HFF-Myc (cell line): ENCODE measurements around the gene P2RY12.

ENCODE experiments used
- DNase-seq: peaks from one replicate; pipeline ENCODE4 v3.0.0-alpha.2; 2011; ENCODE audit warnings: low read depth; ENCODE audit errors: extremely low read depth
- H3K4me3 ChIP-seq: replicated peaks from 2 replicates; pipeline ENCODE4 v1.5.1; 2011; ENCODE audit warnings: low read depth, mild to moderate bottlenecking, control low read depth, low read length
- CTCF ChIP-seq: IDR thresholded peaks from 2 replicates; pipeline ENCODE4 v1.5.1; 2012; ENCODE audit warnings: mild to moderate bottlenecking, low read depth, low read length, control low read depth; ENCODE audit errors: missing control alignments

Gene P2RY12

DNA sequence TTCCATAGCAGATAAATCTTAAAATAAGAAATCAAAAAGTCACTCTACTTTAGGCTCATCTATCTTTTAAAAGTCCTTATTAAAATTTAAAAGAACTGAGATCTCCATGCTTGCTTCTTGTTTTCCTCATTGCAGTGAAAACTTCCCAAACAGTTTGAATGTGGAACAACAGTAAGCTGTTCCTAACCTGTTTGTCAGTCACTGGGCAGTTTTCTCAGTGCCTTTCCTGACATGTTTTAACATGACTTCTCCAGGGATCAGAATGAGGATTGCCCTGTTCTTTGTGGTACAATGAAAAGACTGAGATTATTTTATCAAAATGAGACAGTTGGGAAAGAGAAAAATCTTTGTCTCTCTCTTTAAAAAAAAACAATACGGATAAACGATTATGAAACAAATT is 68.7 kb downstream of the P2RY12 start:
- H3K4me3 ChIP-seq, result no peak overlapping the region
- TF ChIP-seq CTCF, result no peak
- DNase-seq, result no peak

GRCh38 chr3:151315136-151315535 is 69.4 kb downstream of the P2RY12 start:
- no peak overlapping the region for H3K4me3 ChIP-seq
- no peak for TF ChIP-seq CTCF
- DNase-seq, result no peak

- no peak overlapping the region for H3K4me3 ChIP-seq
- no peak for TF ChIP-seq CTCF
- DNase-seq, result no peak
These were observed 70.0 kb downstream of the P2RY12 start for GRCh38 chr3:151314593-151314992.

DNA sequence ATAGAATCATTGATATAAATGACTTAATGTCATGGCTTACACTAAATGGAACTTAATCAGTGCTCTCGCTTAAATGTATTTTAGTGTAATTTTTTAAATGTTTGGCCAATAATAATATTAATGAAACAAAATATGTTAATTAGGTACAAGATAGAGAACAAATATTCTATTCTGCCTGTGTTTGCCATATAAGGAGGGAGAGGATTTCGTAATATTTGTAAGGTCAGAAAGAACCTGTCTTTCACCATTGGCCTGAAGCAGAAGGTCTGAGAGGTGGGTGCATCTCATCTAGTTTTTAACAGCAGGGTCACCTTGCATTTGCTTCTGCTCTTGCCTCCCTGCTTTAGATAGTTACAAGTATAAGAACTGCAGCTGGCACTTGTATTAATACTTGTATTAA is 70.4 kb downstream of the P2RY12 start:
- TF ChIP-seq CTCF, result no peak
- no peak overlapping the region for H3K4me3 ChIP-seq
- no peak for DNase-seq

DNA sequence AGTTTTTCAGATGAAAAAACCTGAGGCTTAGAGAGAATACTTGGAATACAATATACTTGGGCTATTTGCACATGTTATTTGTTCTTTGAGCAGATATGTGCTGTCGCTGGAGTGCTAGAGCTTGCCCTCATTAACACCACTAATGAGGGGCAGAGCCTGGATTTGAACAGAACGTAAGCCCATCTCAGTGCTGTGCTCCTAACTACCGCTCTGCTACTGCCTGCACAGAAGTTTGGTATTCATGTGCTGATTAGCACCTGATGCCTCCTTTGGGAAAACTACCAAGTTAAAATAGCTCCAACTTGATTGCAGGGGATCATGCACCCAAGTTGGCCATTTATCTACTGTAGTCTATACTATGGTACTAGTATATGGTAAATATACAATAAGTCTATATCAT is 71.6 kb downstream of the P2RY12 start:
- TF ChIP-seq CTCF, result no peak
- no peak overlapping the region for H3K4me3 ChIP-seq
- DNase-seq, result no peak

GRCh38 chr3:151309566-151309965 is 75.0 kb downstream of the P2RY12 start:
- DNase-seq, result no peak
- H3K4me3 ChIP-seq, result no peak overlapping the region
- TF ChIP-seq CTCF, result no peak
